Astrocyte (in vitro differentiated cells and primary cell): ENCODE results near the gene RBBP8. TPM values are rescaled to one million over a fixed set of nuclear protein-coding genes. Genes with fewer than 3 reads are reported as not detected.
"Not testable (repeated sequence)": the region's sequence is repeated elsewhere in the genome, so short reads cannot be mapped to it uniquely, and the experiment has no call there.

Experiments
- DNase-seq: peaks from one replicate; pipeline ENCODE4 v3.0.0-alpha.2; 2010; ENCODE audit warnings: low read depth
- FAIRE-seq: peaks from 2 replicates; lab custom pipeline; 2011; peaks lifted over from hg19 to GRCh38; lab: Jason Lieb, UNC
- H2AFZ ChIP-seq: 2 replicates; pipeline ENCODE4 v1.6.0; 2012; ENCODE audit warnings: low read depth, low read length, inconsistent platforms
- H3K27ac ChIP-seq: 2 replicates; pipeline ENCODE4 v1.5.1; 2011; ENCODE audit warnings: low read depth, low read length, inconsistent platforms
- H3K27me3 ChIP-seq: 2 replicates; pipeline ENCODE4 v1.6.0; 2011; ENCODE audit warnings: low read length, inconsistent platforms; ENCODE audit not compliant: insufficient read depth
- H3K36me3 ChIP-seq: 2 replicates; pipeline ENCODE4 v1.5.1; 2011; ENCODE audit warnings: low read length, inconsistent platforms; ENCODE audit not compliant: insufficient read depth
- H3K4me1 ChIP-seq: 2 replicates; pipeline ENCODE4 v1.5.1; 2011; ENCODE audit warnings: low read length, inconsistent platforms; ENCODE audit not compliant: insufficient read depth
- H3K4me2 ChIP-seq: 2 replicates; pipeline ENCODE4 v1.6.0; 2012; ENCODE audit warnings: low read length, inconsistent platforms
- H3K4me3 ChIP-seq: 2 replicates; pipeline ENCODE4 v1.5.1; 2011; ENCODE audit warnings: low read depth, mild to moderate bottlenecking, low read length, inconsistent platforms; ENCODE audit not compliant: insufficient read depth
- H3K79me2 ChIP-seq: 2 replicates; pipeline ENCODE4 v1.6.0; 2012; ENCODE audit warnings: mild to moderate bottlenecking, low read length, inconsistent platforms; ENCODE audit not compliant: insufficient read depth
- H3K9ac ChIP-seq: 2 replicates; pipeline ENCODE4 v1.6.0; 2012; ENCODE audit warnings: mild to moderate bottlenecking, low read length, inconsistent platforms
- H3K9me3 ChIP-seq: 2 replicates; pipeline ENCODE4 v1.5.1; 2012; ENCODE audit warnings: low read depth, mild to moderate bottlenecking, low read length, inconsistent platforms; ENCODE audit not compliant: insufficient read depth
- H4K20me1 ChIP-seq: 2 replicates; pipeline ENCODE4 v1.6.0; 2012; ENCODE audit warnings: low read length, inconsistent platforms; ENCODE audit not compliant: insufficient read depth
- H3K27ac Mint-ChIP-seq: one replicate; pipeline ENCODE4 v1.8.0; 2021; ENCODE audit warnings: mild to moderate bottlenecking, mixed read lengths; ENCODE audit not compliant: unreplicated experiment
- H3K27me3 Mint-ChIP-seq: one replicate; pipeline ENCODE4 v1.8.0; 2021; ENCODE audit warnings: low read depth, mixed read lengths; ENCODE audit not compliant: unreplicated experiment
- H3K36me3 Mint-ChIP-seq: one replicate; pipeline ENCODE4 v1.8.0; 2021; ENCODE audit warnings: low read depth, mixed read lengths; ENCODE audit not compliant: unreplicated experiment
- H3K4me1 Mint-ChIP-seq: one replicate; pipeline ENCODE4 v1.8.0; 2021; ENCODE audit warnings: low read depth, mixed read lengths; ENCODE audit not compliant: unreplicated experiment
- H3K4me3 Mint-ChIP-seq: one replicate; pipeline ENCODE4 v1.8.0; 2021; ENCODE audit warnings: mild to moderate bottlenecking, moderate library complexity, mixed read lengths; ENCODE audit not compliant: unreplicated experiment
- H3K9me3 Mint-ChIP-seq: one replicate; pipeline ENCODE4 v1.8.0; 2021; ENCODE audit warnings: mild to moderate bottlenecking, mixed read lengths; ENCODE audit not compliant: unreplicated experiment
- EZH2 ChIP-seq: IDR thresholded peaks from 2 replicates; pipeline ENCODE4 v1.6.1; 2012; ENCODE audit warnings: mild to moderate bottlenecking, low read length, inconsistent platforms; ENCODE audit not compliant: insufficient read depth
- total RNA-seq: library from RNA; stranded (reverse); gene quantifications from 2 replicates; pipeline ENCODE4 v1.2.1, GENCODE V29; 2021
- TF ChIP-seq, protein P1 (sequence below): IDR thresholded peaks from 2 replicates; pipeline ENCODE4 v1.5.1; 2011; ENCODE audit warnings: low read depth, mild to moderate bottlenecking, inconsistent platforms, low read length, moderate library complexity; ENCODE audit not compliant: insufficient read depth

Gene RBBP8
- total RNA-seq, 1 donor from 2014 or later = 23.4 TPM

DNA sequence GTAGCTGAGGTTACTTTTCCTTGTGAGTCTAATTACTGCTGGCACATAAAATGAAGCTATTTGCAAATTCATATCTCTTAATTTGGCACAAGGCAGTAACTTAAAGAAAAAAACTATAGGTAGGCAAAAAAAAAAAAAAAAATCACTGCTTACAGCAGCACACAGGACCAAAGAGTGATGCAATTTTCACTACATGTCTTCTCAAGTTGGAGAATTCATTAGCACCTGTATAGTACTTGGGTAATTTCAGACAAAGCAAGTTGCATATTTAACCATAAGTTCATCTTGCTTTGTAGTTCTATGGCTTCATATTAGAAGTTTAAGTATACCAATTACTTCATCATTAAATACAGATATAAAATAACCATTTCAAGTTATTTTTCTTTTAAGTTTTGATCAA is 33.7 kb upstream of the RBBP8 start:
- no peak overlapping the region for H3K4me3 ChIP-seq
- no peaks in the 10 kb centered on the region for H3K4me1 ChIP-seq
- no peak overlapping the region for H3K27ac ChIP-seq
- H3K4me2 ChIP-seq = no peak overlapping the region
- H3K79me2 ChIP-seq = no peaks in the 10 kb centered on the region
- Mint-ChIP-seq H3K4me1 (no peaks in the 10 kb centered on the region), H3K36me3 (no peaks in the 10 kb centered on the region), H3K27ac (no peak overlapping the region), H3K27me3 (no peaks in the 10 kb centered on the region), H3K4me3 (no peak overlapping the region), H3K9me3 (peaks cover 3% of the 10 kb centered on the region)
- DNase-seq (no peak), FAIRE-seq (no peak)
- no peaks in the 10 kb centered on the region for H3K36me3 ChIP-seq
- TF ChIP-seq, protein P1, sequence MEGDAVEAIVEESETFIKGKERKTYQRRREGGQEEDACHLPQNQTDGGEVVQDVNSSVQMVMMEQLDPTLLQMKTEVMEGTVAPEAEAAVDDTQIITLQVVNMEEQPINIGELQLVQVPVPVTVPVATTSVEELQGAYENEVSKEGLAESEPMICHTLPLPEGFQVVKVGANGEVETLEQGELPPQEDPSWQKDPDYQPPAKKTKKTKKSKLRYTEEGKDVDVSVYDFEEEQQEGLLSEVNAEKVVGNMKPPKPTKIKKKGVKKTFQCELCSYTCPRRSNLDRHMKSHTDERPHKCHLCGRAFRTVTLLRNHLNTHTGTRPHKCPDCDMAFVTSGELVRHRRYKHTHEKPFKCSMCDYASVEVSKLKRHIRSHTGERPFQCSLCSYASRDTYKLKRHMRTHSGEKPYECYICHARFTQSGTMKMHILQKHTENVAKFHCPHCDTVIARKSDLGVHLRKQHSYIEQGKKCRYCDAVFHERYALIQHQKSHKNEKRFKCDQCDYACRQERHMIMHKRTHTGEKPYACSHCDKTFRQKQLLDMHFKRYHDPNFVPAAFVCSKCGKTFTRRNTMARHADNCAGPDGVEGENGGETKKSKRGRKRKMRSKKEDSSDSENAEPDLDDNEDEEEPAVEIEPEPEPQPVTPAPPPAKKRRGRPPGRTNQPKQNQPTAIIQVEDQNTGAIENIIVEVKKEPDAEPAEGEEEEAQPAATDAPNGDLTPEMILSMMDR = no peak
- no peak for TF ChIP-seq EZH2
- no peaks in the 10 kb centered on the region for H4K20me1 ChIP-seq
- no peak overlapping the region for H2AFZ ChIP-seq
- H3K9ac ChIP-seq = no peak overlapping the region
- no peaks in the 10 kb centered on the region for H3K9me3 ChIP-seq
- H3K27me3 ChIP-seq = no peaks in the 10 kb centered on the region

- DNase-seq (peak; percentile 7), FAIRE-seq (no peak)
- no peaks in the 10 kb centered on the region for H3K9me3 ChIP-seq
- H3K4me1 ChIP-seq = no peaks in the 10 kb centered on the region
- no peak overlapping the region for H2AFZ ChIP-seq
- H3K36me3 ChIP-seq = no peaks in the 10 kb centered on the region
- Mint-ChIP-seq H3K9me3 (peaks cover 3% of the 10 kb centered on the region), H3K27ac (no peak overlapping the region), H3K4me1 (no peaks in the 10 kb centered on the region), H3K4me3 (no peak overlapping the region), H3K36me3 (no peaks in the 10 kb centered on the region), H3K27me3 (no peaks in the 10 kb centered on the region)
- no peak overlapping the region for H3K27ac ChIP-seq
- H4K20me1 ChIP-seq = no peaks in the 10 kb centered on the region
- no peak for TF ChIP-seq EZH2
- TF ChIP-seq, protein P1 = no peak
- H3K4me3 ChIP-seq = no peak overlapping the region
- no peaks in the 10 kb centered on the region for H3K79me2 ChIP-seq
- H3K27me3 ChIP-seq = no peaks in the 10 kb centered on the region
- H3K4me2 ChIP-seq = no peak overlapping the region
- no peak overlapping the region for H3K9ac ChIP-seq
These were observed 32.4 kb upstream of the RBBP8 start for GRCh38 chr18:22900558-22901238.

DNA sequence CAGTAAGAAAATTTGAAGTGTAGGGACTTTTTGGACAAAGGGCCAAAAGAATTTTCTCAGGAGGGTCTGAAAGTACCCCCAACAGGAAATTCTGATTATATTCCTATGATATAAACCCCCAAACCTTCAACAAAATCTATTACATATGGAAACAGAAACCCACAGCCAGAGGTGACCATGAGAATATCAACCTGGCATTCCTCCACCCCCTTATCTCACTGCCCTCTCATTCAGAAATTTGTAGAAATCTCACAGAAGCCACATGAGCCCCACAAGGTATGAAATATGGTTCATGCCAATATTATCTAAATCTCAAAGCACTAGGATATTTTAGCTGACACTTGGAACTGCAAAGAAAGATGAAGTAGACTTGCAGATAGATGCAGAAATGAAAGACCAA is 31.0 kb upstream of the RBBP8 start:
- FAIRE-seq (no peak), DNase-seq (no peak)
- H3K4me1 Mint-ChIP-seq = peaks cover 1% of the 10 kb centered on the region
- no peaks in the 10 kb centered on the region for H3K9me3 ChIP-seq
- H3K4me3 ChIP-seq = no peak overlapping the region
- no peak overlapping the region for H3K27ac ChIP-seq
- no peaks in the 10 kb centered on the region for H3K36me3 ChIP-seq
- H3K27ac Mint-ChIP-seq = no peak overlapping the region
- no peaks in the 10 kb centered on the region for H3K4me1 ChIP-seq
- no peak overlapping the region for H3K4me2 ChIP-seq
- no peaks in the 10 kb centered on the region for H3K27me3 ChIP-seq
- H3K27me3 Mint-ChIP-seq = no peaks in the 10 kb centered on the region
- no peaks in the 10 kb centered on the region for H4K20me1 ChIP-seq
- no peaks in the 10 kb centered on the region for H3K79me2 ChIP-seq
- no peak overlapping the region for H3K9ac ChIP-seq
- no peak overlapping the region for H2AFZ ChIP-seq
- no peak overlapping the region for H3K4me3 Mint-ChIP-seq
- TF ChIP-seq EZH2 = no peak
- TF ChIP-seq, protein P1 = no peak
- H3K36me3 Mint-ChIP-seq = no peaks in the 10 kb centered on the region
- H3K9me3 Mint-ChIP-seq = peaks cover 3% of the 10 kb centered on the region

DNA sequence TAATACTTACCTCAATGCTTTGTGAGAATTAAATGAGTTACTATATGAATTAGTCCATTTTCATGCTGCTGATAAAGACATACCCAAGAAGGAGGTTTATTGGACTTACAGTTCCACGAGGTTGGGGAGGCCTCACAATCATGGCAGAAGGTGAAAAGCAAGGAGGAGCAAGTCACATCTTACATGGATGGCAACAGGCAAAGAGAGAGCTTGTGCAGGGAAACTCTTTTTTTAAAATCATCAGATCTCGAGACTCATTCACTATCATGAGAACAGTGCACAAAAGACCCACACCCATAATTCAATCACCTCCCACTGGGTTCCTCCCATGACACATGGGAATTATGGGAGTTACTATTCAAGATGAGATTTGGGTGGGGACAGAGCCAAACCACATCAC is 29.9 kb upstream of the RBBP8 start:
- H3K4me1 Mint-ChIP-seq, H3K27ac ChIP-seq, H3K27me3 Mint-ChIP-seq, H3K9me3 ChIP-seq, H3K9me3 Mint-ChIP-seq, H2AFZ ChIP-seq, H4K20me1 ChIP-seq, H3K4me3 Mint-ChIP-seq, H3K36me3 ChIP-seq, H3K27ac Mint-ChIP-seq, H3K9ac ChIP-seq, H3K79me2 ChIP-seq, DNase-seq, H3K4me1 ChIP-seq, FAIRE-seq, H3K27me3 ChIP-seq, H3K36me3 Mint-ChIP-seq, H3K4me3 ChIP-seq, H3K4me2 ChIP-seq: not testable (repeated sequence)
